ENCODE measurements around the gene CHN2. TPM values are rescaled to one million over a fixed set of nuclear protein-coding genes. Genes with fewer than 3 reads are reported as not detected.

CHN2 gene
- polyA plus RNA-seq, 1 of the 3 experiments (the other 2 are of a cell fraction): 0.02 TPM

DNA sequence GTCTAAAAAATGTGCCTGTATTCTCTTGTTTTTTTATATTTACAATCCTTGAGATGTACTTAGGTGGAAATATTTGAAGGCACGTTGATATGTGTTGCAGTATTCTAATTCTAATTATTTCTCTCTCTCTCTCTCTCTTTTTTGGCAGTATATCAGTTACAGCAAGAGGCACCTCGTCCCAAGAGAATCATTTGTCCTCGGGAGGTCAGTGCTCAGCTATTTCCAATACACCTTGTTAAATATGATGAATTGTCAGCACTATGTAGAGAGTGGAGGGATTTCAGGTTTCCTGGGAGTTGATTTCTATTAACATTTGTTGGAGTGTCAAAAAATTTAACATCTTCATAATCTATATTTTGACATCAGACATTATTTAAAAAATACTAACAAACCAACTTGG is 173.2 kb downstream of the CHN2 start (continued):
- TF ChIP-seq PBX3 (IDR thresholded peaks at IDR 0.05): no peak

- Histone ChIP-seq H3K9ac (no peak overlapping the region), H3F3A (replicated peaks; ENCODE audit: insufficient read depth) (no peaks in the 10 kb centered on the region), H3K36me3 (replicated peaks in 1 of 2; ENCODE audit: control insufficient read depth in 1 of 2, insufficient read depth in 2 of 2, low read length in 1 of 2) (no peaks in the 10 kb centered on the region), H3K27ac (ENCODE audit: low read depth in 2 of 2, low read length in 1 of 2) (no peak overlapping the region), H3K4me2 (no peak overlapping the region), H4K20me1 (ENCODE audit: insufficient read depth) (no peaks in the 10 kb centered on the region), H3K9me3 (no peaks in the 10 kb centered on the region), H2AFZ (ENCODE audit: low read depth) (no peak overlapping the region), H3K4me1 (ENCODE audit: control insufficient read depth in 1 of 2, insufficient read depth in 2 of 2, low read depth in 1 of 2, low read length in 1 of 2) (no peaks in the 10 kb centered on the region; a peak in 1 of 4 replicates), H3K79me2 (ENCODE audit: insufficient read depth) (no peaks in the 10 kb centered on the region), H3K4me3 (ENCODE audit: low read depth in 2 of 2, low read length in 1 of 2) (no peak overlapping the region), H3K27me3 (ENCODE audit: insufficient read depth) (no peaks in the 10 kb centered on the region), H3K9me2 (no peaks in the 10 kb centered on the region)
- 56% methylated on average over 8 of the region's 8 CpGs for WGBS (ENCODE audit: low lambda C conversion rate)
- CTCF ChIA-PET: interaction anchor here (0.9 to 1.8 kb wide), 6 partner anchors 11 to 448 kb away, joined by 3 to 6 read pairs (median 5); no protein-coding TSS in a partner anchor
- TF ChIP-seq MAX (IDR thresholded peaks at IDR 0.05; ENCODE audit: low read depth) (no peak), MEF2A (IDR thresholded peaks at IDR 0.05; ENCODE audit: borderline replicate concordance, low read depth) (no peak), IRF3 (IDR thresholded peaks at IDR 0.05; ENCODE audit: low read depth, low read length) (no peak), EZH2phosphoT487 (IDR thresholded peaks at IDR 0.05; ENCODE audit: borderline replicate concordance, low read depth) (no peak), NFIC (IDR thresholded peaks at IDR 0.05; ENCODE audit: borderline replicate concordance) (no peak), CTCF (IDR thresholded peaks at IDR 0.05) (no peak), FOXJ3 (CRISPR knock-in tag; IDR thresholded peaks at IDR 0.05) (no peak), ELF1 (IDR thresholded peaks at IDR 0.05) (no peak), USF1 (IDR thresholded peaks at IDR 0.05; ENCODE audit: borderline replicate concordance, low read depth) (no peak), TCF12 (IDR thresholded peaks at IDR 0.05) (no peak), SMC3 (IDR thresholded peaks at IDR 0.05; ENCODE audit: low read depth, low read length) (no peak), GABPA (IDR thresholded peaks at IDR 0.05; ENCODE audit: low read depth) (no peak), TAF1 (IDR thresholded peaks at IDR 0.05; ENCODE audit: borderline replicate concordance, low read depth, low read length) (no peak), FOXM1 (IDR thresholded peaks at IDR 0.05; ENCODE audit: low read depth) (no peak), RCOR1 (IDR thresholded peaks at IDR 0.05; ENCODE audit: low read length) (no peak), TEAD4 (IDR thresholded peaks at IDR 0.05; ENCODE audit: borderline replicate concordance, insufficient read depth) (no peak), MXI1 (IDR thresholded peaks at IDR 0.05; ENCODE audit: low read depth, low read length) (no peak)
- TF ChIP-seq, protein P1, sequence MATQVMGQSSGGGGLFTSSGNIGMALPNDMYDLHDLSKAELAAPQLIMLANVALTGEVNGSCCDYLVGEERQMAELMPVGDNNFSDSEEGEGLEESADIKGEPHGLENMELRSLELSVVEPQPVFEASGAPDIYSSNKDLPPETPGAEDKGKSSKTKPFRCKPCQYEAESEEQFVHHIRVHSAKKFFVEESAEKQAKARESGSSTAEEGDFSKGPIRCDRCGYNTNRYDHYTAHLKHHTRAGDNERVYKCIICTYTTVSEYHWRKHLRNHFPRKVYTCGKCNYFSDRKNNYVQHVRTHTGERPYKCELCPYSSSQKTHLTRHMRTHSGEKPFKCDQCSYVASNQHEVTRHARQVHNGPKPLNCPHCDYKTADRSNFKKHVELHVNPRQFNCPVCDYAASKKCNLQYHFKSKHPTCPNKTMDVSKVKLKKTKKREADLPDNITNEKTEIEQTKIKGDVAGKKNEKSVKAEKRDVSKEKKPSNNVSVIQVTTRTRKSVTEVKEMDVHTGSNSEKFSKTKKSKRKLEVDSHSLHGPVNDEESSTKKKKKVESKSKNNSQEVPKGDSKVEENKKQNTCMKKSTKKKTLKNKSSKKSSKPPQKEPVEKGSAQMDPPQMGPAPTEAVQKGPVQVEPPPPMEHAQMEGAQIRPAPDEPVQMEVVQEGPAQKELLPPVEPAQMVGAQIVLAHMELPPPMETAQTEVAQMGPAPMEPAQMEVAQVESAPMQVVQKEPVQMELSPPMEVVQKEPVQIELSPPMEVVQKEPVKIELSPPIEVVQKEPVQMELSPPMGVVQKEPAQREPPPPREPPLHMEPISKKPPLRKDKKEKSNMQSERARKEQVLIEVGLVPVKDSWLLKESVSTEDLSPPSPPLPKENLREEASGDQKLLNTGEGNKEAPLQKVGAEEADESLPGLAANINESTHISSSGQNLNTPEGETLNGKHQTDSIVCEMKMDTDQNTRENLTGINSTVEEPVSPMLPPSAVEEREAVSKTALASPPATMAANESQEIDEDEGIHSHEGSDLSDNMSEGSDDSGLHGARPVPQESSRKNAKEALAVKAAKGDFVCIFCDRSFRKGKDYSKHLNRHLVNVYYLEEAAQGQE (IDR thresholded peaks at IDR 0.05; ENCODE audit: low read depth, low read length): no peak
- TF ChIP-seq, protein P2, sequence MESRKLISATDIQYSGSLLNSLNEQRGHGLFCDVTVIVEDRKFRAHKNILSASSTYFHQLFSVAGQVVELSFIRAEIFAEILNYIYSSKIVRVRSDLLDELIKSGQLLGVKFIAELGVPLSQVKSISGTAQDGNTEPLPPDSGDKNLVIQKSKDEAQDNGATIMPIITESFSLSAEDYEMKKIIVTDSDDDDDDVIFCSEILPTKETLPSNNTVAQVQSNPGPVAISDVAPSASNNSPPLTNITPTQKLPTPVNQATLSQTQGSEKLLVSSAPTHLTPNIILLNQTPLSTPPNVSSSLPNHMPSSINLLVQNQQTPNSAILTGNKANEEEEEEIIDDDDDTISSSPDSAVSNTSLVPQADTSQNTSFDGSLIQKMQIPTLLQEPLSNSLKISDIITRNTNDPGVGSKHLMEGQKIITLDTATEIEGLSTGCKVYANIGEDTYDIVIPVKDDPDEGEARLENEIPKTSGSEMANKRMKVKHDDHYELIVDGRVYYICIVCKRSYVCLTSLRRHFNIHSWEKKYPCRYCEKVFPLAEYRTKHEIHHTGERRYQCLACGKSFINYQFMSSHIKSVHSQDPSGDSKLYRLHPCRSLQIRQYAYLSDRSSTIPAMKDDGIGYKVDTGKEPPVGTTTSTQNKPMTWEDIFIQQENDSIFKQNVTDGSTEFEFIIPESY (IDR thresholded peaks at IDR 0.05; ENCODE audit: borderline replicate concordance, low read depth): no peak
- POLR2A ChIA-PET: no interaction called here
- no peak for DNase-seq
Observed at GRCh38 chr7:29369909-29370488, 175.4 kb downstream of the CHN2 start.
